ENCODE results near the gene HELLS. TPM values are rescaled to one million over a fixed set of nuclear protein-coding genes. Genes with fewer than 3 reads are reported as not detected.
A peak's percentile ranks its signal among the peaks of the same experiment; 100 is the strongest.

The HELLS gene
- total RNA-seq (ENCODE audit: low replicate concordance), result 237 and 314 TPM in 2 replicates

GRCh38 chr10:94545391-94546048 is at the start of gene HELLS:
Gene HELLS, plus strand, starts transcription at chr10:94545788. Its CDS starts 134 bp downstream, at chr10:94545922.
- H3K9ac ChIP-seq, result peak within 1 kb of the TSS; percentile 85
- peaks cover 11% of the 10 kb centered on the region for H3K36me3 ChIP-seq
- Mint-ChIP-seq H3K4me1 (peaks cover 18% of the 10 kb centered on the region), H3K27ac (peak within 1 kb of the TSS; percentile 97), H3K9me3 (no peaks in the 10 kb centered on the region), H3K36me3 (peaks cover 8% of the 10 kb centered on the region), H3K27me3 (ENCODE audit: insufficient read depth, low read depth) (peaks cover 4% of the 10 kb centered on the region), H3K4me3 (peak within 1 kb of the TSS; percentile 100)
- TF ChIP-seq EZH2 (IDR thresholded peaks at IDR 0.05) (no peak), EZH2phosphoT487 (IDR thresholded peaks at IDR 0.05) (no peak), CTCF (IDR thresholded peaks at IDR 0.05) (no peak)
- H3F3A ChIP-seq (ENCODE audit: low read depth), result peaks cover 10% of the 10 kb centered on the region
- no peaks in the 10 kb centered on the region for H3K27me3 ChIP-seq
- peak within 1 kb of the TSS; percentile 87 for H2AFZ ChIP-seq (replicated peaks)
- DNase-seq (ENCODE audit: low spot score), result peak; percentile 97
- peaks cover 49% of the 10 kb centered on the region for H3K79me2 ChIP-seq (ENCODE audit: low read depth)
- peaks cover 19% of the 10 kb centered on the region for H3K4me1 ChIP-seq
- peaks cover 21% of the 10 kb centered on the region for H4K20me1 ChIP-seq (ENCODE audit: low read depth)
- H3K9me3 ChIP-seq (ENCODE audit: low read depth), result no peaks in the 10 kb centered on the region
- H3K4me2 ChIP-seq, result peak within 1 kb of the TSS; percentile 94
- peak within 1 kb of the TSS; percentile 84 for H3K4me3 ChIP-seq
- H3K27ac ChIP-seq, result peak within 1 kb of the TSS; percentile 56

GRCh38 chr10:94496010-94496409 is 49.6 kb upstream of the HELLS start:
- H3K79me2 ChIP-seq (ENCODE audit: low read depth), result no peaks in the 10 kb centered on the region
- H3K27me3 ChIP-seq, result no peaks in the 10 kb centered on the region
- no peaks in the 10 kb centered on the region for H3K36me3 ChIP-seq
- H3K4me3 ChIP-seq, result no peak overlapping the region
- Mint-ChIP-seq H3K9me3 (no peaks in the 10 kb centered on the region), H3K27ac (no peak overlapping the region), H3K4me3 (no peak overlapping the region), H3K36me3 (no peaks in the 10 kb centered on the region), H3K4me1 (no peaks in the 10 kb centered on the region), H3K27me3 (ENCODE audit: insufficient read depth, low read depth) (no peaks in the 10 kb centered on the region)
- no peak overlapping the region for H3K27ac ChIP-seq
- DNase-seq (ENCODE audit: low spot score), result no peak
- H3K4me2 ChIP-seq, result no peak overlapping the region
- peaks cover 4% of the 10 kb centered on the region for H3F3A ChIP-seq (ENCODE audit: low read depth)
- H3K4me1 ChIP-seq, result no peaks in the 10 kb centered on the region
- H3K9ac ChIP-seq, result no peak overlapping the region
- H3K9me3 ChIP-seq (ENCODE audit: low read depth), result no peaks in the 10 kb centered on the region
- H2AFZ ChIP-seq (replicated peaks), result no peak overlapping the region
- no peaks in the 10 kb centered on the region for H4K20me1 ChIP-seq (ENCODE audit: low read depth)
- TF ChIP-seq EZH2 (IDR thresholded peaks at IDR 0.05), result no peak
- no peak for TF ChIP-seq EZH2phosphoT487 (IDR thresholded peaks at IDR 0.05)
- TF ChIP-seq CTCF (IDR thresholded peaks at IDR 0.05), result no peak

GRCh38 chr10:94496646-94497045 is 48.9 kb upstream of the HELLS start:
- Histone ChIP-seq H3K79me2 (ENCODE audit: low read depth) (no peaks in the 10 kb centered on the region), H3K27ac (no peak overlapping the region), H3K4me3 (no peak overlapping the region), H3F3A (ENCODE audit: low read depth) (peaks cover 4% of the 10 kb centered on the region), H3K4me1 (no peaks in the 10 kb centered on the region), H4K20me1 (ENCODE audit: low read depth) (no peaks in the 10 kb centered on the region), H3K27me3 (no peaks in the 10 kb centered on the region), H2AFZ (replicated peaks) (no peak overlapping the region), H3K36me3 (no peaks in the 10 kb centered on the region), H3K9ac (no peak overlapping the region), H3K4me2 (no peak overlapping the region), H3K9me3 (ENCODE audit: low read depth) (no peaks in the 10 kb centered on the region)
- TF ChIP-seq EZH2 (IDR thresholded peaks at IDR 0.05), result no peak
- TF ChIP-seq CTCF (IDR thresholded peaks at IDR 0.05), result no peak
- Mint-ChIP-seq H3K27me3 (ENCODE audit: insufficient read depth, low read depth) (no peaks in the 10 kb centered on the region), H3K4me1 (no peaks in the 10 kb centered on the region), H3K36me3 (no peaks in the 10 kb centered on the region), H3K4me3 (no peak overlapping the region), H3K9me3 (no peaks in the 10 kb centered on the region), H3K27ac (no peak overlapping the region)
- DNase-seq (ENCODE audit: low spot score), result no peak

Data from neural progenitor cell (in vitro differentiated cells).